Measurements from ENCODE around the gene TBX10.
A peak's percentile ranks its signal among the peaks of the same experiment; 100 is the strongest.
"Not testable (repeated sequence)": the region's sequence is repeated elsewhere in the genome, so short reads cannot be mapped to it uniquely, and the experiment has no call there.

The TBX10 gene

GRCh38 chr11:67600324-67601029 lies 39.1 kb downstream of the TBX10 start:
- DNase-seq (ENCODE audit: low read depth in 2 of 2), result no peak

DNA sequence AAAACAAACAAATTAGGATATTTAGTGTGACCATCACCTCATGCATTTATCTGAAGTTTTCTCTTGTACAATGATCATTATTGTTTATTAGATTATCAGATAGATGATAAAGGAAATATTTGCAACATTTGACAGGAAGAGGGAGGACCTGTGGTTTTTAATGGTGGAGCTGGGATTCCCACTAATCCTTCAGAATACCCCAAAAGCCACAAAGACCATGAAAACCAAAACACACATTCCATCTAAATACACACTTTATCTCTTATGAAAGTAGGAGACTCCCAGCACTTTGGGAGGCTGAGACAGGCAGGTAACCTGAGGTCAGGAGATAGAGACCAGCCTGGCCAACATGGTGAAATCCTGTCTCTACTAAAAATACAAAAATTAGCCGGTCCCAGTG lies 40.4 kb downstream of the TBX10 start:
- no peak for DNase-seq (ENCODE audit: low read depth in 2 of 2)

DNA sequence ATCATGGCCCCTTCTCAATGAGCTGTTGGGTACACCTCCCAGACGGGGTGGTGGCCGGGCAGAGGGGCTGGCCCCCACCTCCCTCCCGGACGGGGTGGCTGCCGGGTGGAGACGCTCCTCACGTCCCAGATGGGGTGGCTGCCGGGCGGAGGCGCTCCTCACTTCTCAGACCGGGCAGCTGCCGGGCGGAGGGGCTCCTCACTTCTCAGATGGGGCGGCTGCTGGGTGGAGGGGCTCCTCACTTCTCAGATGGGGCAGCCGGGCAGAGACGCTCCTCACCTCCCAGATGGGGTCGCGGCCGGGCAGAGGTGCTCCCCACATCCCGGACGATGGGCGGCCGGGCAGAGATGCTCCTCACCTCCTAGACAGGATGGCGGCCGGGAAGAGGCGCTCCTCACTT lies 41.6 kb downstream of the TBX10 start:
- DNase-seq (ENCODE audit: low read depth in 2 of 2), result not testable (repeated sequence)

GRCh38 chr11:67597458-67597857 lies 42.1 kb downstream of the TBX10 start:
- not testable (repeated sequence) for DNase-seq (ENCODE audit: low read depth in 2 of 2)

GRCh38 chr11:67596753-67597300 lies 42.7 kb downstream of the TBX10 start:
- no peak for DNase-seq (ENCODE audit: low read depth in 2 of 2)

- no peak for DNase-seq (ENCODE audit: low read depth in 2 of 2)
Measured at GRCh38 chr11:67594480-67594879, 45.1 kb downstream of the TBX10 start.

DNA sequence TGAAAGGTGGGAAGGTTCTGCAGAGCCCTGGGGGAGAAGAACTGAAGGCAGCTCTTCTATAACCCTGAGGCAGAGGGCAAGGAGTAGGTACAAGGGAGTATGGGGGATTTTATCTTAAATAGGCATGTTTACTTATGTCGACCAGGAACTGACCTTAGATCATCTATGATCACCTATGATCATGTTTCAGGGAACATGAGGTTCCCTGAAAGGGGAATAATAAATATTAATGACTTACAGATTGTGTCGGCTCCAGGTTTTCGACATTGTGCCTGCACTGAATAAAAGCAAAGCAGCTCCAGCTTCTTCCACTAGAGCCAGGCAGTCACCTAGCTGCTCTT lies 46.0 kb downstream of the TBX10 start:
- no peak for DNase-seq (ENCODE audit: low read depth in 2 of 2)

- no peak for DNase-seq (ENCODE audit: low read depth in 2 of 2)
Measured at GRCh38 chr11:67592880-67593564, 46.5 kb downstream of the TBX10 start.

- not testable (repeated sequence) for DNase-seq (ENCODE audit: low read depth in 2 of 2)
Measured at GRCh38 chr11:67588899-67589415, 50.6 kb downstream of the TBX10 start.

- DNase-seq (ENCODE audit: low read depth in 2 of 2), result no peak
Measured at GRCh38 chr11:67588136-67588503, 51.4 kb downstream of the TBX10 start.

- no peak for DNase-seq (ENCODE audit: low read depth in 2 of 2)
Measured at GRCh38 chr11:67586568-67587250, 52.9 kb downstream of the TBX10 start.

DNA sequence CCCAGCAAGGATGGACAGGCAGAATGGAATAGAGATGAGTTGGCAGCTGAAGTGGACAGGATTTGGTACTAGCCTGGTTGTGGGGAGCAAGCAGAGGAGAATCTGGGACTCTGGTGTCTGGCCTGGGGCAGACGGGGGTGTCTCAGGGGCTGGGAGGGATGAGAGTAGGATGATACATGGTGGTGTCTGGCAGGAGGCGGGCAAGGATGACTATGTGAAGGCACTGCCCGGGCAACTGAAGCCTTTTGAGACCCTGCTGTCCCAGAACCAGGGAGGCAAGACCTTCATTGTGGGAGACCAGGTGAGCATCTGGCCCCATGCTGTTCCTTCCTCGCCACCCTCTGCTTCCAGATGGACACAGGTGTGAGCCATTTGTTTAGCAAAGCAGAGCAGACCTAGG lies 53.7 kb downstream of the TBX10 start:
- no peak for DNase-seq (ENCODE audit: low read depth in 2 of 2)

DNA sequence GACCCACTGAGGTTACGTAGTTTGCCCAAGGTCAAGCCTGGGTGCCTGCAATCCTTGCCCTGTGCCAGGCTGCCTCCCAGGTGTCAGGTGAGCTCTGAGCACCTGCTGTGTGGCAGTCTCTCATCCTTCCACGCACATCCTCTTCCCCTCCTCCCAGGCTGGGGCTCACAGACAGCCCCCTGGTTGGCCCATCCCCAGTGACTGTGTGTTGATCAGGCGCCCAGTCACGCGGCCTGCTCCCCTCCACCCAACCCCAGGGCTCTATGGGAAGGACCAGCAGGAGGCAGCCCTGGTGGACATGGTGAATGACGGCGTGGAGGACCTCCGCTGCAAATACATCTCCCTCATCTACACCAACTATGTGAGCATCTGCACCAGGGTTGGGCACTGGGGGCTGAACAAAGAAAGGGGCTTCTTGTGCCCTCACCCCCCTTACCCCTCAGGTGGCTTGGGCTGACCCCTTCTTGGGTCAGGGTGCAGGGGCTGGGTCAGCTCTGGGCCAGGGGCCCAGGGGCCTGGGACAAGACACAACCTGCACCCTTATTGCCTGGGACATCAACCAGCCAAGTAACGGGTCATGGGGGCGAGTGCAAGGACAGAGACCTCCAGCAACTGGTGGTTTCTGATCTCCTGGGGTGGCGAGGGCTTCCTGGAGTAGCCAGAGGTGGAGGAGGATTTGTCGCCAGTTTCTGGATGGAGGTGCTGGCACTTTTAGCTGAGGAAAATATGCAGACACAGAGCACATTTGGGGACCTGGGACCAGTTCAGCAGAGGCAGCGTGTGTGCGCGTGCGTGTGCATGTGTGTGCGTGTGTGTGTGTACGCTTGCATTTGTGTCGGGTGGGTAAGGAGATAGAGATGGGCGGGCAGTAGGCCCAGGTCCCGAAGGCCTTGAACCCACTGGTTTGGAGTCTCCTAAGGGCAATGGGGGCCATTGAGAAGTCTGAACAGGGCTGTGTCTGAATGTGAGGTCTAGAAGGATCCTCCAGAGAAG lies 54.4 kb downstream of the TBX10 start:
- no peak for DNase-seq (ENCODE audit: low read depth in 2 of 2)

DNA sequence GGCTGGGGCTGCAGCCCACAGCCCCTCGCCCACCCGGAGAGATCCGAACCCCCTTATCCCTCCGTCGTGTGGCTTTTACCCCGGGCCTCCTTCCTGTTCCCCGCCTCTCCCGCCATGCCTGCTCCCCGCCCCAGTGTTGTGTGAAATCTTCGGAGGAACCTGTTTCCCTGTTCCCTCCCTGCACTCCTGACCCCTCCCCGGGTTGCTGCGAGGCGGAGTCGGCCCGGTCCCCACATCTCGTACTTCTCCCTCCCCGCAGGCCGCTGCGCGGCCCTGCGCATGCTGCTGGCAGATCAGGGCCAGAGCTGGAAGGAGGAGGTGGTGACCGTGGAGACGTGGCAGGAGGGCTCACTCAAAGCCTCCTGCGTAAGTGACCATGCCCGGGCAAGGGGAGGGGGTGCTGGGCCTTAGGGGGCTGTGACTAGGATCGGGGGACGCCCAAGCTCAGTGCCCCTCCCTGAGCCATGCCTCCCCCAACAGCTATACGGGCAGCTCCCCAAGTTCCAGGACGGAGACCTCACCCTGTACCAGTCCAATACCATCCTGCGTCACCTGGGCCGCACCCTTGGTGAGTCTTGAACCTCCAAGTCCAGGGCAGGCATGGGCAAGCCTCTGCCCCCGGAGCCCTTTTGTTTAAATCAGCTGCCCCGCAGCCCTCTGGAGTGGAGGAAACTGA lies 55.2 kb downstream of the TBX10 start:
- no peak for DNase-seq (ENCODE audit: low read depth in 2 of 2)

GRCh38 chr11:67583247-67584204 lies 56.0 kb downstream of the TBX10 start, which contains the start of gene GSTP1:
Gene GSTP1 (plus strand): TSS chr11:67583812. CDS start chr11:67583844, 32 bp downstream.
- DNase-seq (ENCODE audit: low read depth in 2 of 2), result peak; percentile 72 to 81

DNA sequence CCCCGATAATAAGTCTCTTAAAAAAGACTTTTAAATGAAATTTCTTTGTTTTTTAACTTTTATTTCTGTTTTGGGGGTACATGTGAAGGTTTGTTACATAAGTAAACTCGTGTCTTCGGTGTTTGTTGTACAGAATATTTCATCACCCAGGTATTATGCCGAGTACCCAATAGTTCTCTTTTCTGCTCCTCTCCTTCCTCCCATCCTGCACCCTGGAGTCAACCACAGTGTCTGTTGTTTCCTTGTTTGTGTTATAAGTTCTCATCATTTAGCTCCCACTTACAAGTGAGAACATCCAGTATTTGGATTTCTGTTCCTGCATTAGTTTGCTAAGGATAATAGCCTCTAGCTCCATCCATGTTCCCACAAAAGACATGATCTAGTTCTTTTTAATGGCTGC lies 57.6 kb downstream of the TBX10 start:
- DNase-seq (ENCODE audit: low read depth in 2 of 2), result no peak

DNA sequence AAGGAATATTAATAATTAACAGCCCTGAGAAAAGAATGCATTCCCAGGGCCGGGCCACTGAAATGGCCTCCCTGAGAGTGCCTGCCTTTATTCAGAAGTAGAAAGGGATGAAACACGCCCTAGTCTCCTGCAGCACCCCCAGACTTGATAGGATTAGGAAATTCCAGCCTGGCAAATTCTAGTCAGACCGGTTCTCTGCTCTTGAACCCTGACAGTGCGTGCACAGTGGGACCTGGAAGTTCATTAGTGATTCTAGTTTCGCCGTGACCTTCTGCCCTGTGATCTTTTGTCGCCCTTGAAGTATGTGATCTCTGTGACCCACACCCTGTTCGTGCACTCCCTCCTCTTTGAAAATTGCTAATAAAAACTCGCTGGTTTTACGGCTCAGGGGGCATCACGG lies 58.1 kb downstream of the TBX10 start:
- no peak for DNase-seq (ENCODE audit: low read depth in 2 of 2)
